ENCODE results near the gene ATP9B.

DNA sequence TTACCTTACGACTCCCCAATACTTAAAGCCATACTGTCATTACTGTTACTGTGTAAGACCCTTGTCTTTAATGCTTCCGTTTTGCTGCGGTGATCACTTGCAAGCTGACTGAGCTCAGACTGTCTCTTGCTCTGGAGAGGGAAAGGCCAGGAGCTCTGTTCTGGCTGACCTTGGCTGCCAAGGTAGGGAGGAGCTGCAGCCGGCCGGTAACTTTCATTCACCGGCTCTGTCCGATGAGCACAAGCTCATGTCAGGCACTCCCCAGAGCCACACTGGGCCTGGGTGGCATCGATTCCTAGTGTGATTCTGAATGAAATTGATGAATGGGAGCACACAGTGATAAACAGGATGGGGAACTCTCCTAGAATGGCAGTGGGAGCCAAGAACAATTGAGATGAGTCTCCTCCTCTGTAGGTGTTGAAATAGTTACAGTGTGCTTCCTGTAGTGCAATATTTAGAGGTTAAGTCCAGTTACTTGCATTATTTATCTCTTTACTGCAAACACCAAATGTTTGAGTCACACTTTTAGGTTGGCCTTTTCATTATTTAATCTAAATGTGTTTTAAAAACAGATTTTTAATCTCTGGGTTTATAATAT is 100.9 kb downstream of the ATP9B start:
- TF ChIP-seq, protein P1, sequence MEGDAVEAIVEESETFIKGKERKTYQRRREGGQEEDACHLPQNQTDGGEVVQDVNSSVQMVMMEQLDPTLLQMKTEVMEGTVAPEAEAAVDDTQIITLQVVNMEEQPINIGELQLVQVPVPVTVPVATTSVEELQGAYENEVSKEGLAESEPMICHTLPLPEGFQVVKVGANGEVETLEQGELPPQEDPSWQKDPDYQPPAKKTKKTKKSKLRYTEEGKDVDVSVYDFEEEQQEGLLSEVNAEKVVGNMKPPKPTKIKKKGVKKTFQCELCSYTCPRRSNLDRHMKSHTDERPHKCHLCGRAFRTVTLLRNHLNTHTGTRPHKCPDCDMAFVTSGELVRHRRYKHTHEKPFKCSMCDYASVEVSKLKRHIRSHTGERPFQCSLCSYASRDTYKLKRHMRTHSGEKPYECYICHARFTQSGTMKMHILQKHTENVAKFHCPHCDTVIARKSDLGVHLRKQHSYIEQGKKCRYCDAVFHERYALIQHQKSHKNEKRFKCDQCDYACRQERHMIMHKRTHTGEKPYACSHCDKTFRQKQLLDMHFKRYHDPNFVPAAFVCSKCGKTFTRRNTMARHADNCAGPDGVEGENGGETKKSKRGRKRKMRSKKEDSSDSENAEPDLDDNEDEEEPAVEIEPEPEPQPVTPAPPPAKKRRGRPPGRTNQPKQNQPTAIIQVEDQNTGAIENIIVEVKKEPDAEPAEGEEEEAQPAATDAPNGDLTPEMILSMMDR (conservative IDR thresholded peaks at IDR 0.05 in 1 of 2, IDR thresholded peaks at IDR 0.05 in 1 of 2; ENCODE audit: extremely low read depth in 1 of 2, insufficient read depth in 1 of 2, low read depth in 1 of 2, low read length in 2 of 2), result no peak
- no peak for TF ChIP-seq EZH2 (IDR thresholded peaks at IDR 0.05; ENCODE audit: borderline replicate concordance, low read length)
